ENCODE data around the gene PLIN1.

Gene PLIN1

DNA sequence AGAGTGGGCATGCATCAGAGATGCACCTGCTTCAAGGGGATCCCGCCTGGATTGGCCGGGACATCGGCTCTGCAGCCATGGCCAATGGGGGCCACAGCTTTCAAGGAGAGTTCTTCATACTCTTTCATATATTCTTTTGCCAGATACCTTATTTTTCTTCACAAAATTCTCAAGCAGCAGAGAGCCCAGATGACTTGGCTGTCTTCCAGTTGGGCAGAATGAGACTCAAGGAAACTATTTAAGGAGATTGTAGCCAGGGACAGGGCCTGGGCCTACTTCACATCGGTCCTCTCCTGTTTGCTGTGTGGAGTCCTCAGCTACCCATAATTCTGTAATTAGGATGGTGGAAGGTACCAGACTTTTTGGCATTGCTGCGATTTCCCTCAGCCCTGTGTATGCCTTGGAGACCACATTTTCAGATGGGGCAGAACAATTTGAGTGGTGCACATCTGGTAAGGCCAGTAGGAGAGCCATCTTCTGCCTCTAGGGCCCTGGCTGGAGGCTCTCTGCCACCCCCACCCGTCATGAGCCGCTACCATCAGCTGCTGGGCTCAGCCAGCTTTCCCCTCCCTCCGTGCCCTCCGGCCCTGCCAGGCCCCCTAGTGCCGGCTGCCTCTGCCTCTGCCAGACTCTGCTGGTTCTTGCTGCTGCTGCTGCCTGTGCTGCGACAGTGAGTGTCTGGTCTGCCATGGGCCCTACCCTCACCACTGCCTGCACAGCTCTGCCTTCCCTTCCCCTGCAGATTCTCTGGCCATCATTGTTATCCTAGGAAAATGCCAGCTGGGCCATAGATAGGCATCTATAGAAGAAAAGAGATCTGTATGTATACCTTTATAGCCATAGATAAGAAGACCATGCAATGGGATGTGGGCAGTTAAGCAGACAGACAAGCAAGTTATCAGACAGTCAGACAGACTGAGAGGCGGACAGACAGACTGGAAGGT lies 6.7 kb downstream of the PLIN1 start:
- H3K36me3 ChIP-seq (ENCODE audit: control insufficient read depth in 2 of 2, insufficient read depth in 1 of 2, low read length in 2 of 2): no peaks in the 10 kb centered on the region
- no peak overlapping the region for H3K4me3 ChIP-seq (ENCODE audit: low read depth, low read length)
- no peak overlapping the region for H3K27ac ChIP-seq (ENCODE audit: extremely low read depth, low read depth, low read length)
- CTCF ChIA-PET: interaction anchor here (0.5 to 5.0 kb wide), 13 partner anchors 9 to 97 kb away, joined by 3 to 31 read pairs (median 4); partner anchors contain the start of gene TICRR
- no peaks in the 10 kb centered on the region for H3K4me1 ChIP-seq (ENCODE audit: control insufficient read depth, insufficient read depth, low read length)
- TF ChIP-seq ZNF335 (tag by site-specific recombination; conservative IDR thresholded peaks at IDR 0.05): peak; percentile 43; the same call in 1 of the 2 replicates
- TF ChIP-seq ZNF645 (tag by site-specific recombination; IDR thresholded peaks at IDR 0.05): no peak
- TF ChIP-seq ZNF791 (tag by site-specific recombination; IDR thresholded peaks at IDR 0.05): no peak
- POLR2A ChIA-PET: no interaction called here
- H3K9me3 ChIP-seq (ENCODE audit: control insufficient read depth, insufficient read depth, low read depth, low read length): no peaks in the 10 kb centered on the region

GRCh38 chr15:89671687-89672086 lies 7.5 kb downstream of the PLIN1 start:
- ChIA-PET CTCF (interaction anchor here (0.6 to 5.0 kb wide), 3 partner anchors 9 to 377 kb away, joined by 3 to 31 read pairs (median 6); no protein-coding TSS in a partner anchor), POLR2A (no interaction called here)
- no peaks in the 10 kb centered on the region for H3K36me3 ChIP-seq (ENCODE audit: control insufficient read depth in 2 of 2, insufficient read depth in 1 of 2, low read length in 2 of 2)
- H3K4me1 ChIP-seq (ENCODE audit: control insufficient read depth, insufficient read depth, low read length): no peaks in the 10 kb centered on the region
- TF ChIP-seq ZNF555 (tag by site-specific recombination; conservative IDR thresholded peaks at IDR 0.05): no peak
- no peak for TF ChIP-seq ZNF660 (tag by site-specific recombination; IDR thresholded peaks at IDR 0.05)
- no peak for TF ChIP-seq ZNF561 (tag by site-specific recombination; IDR thresholded peaks at IDR 0.05; ENCODE audit: borderline replicate concordance)
- no peak for TF ChIP-seq ZNF341 (tag by site-specific recombination; IDR thresholded peaks at IDR 0.05; ENCODE audit: low read depth)
- no peak for TF ChIP-seq ZNF791 (tag by site-specific recombination; IDR thresholded peaks at IDR 0.05)
- no peak for TF ChIP-seq ZNF394 (tag by site-specific recombination; IDR thresholded peaks at IDR 0.05; ENCODE audit: borderline replicate concordance)
- TF ChIP-seq KLF8 (tag by site-specific recombination; IDR thresholded peaks at IDR 0.05): no peak
- no peak for TF ChIP-seq SETDB1 (IDR thresholded peaks at IDR 0.05; ENCODE audit: insufficient read length, low read length)
- no peak for TF ChIP-seq ZNF600 (tag by site-specific recombination; IDR thresholded peaks at IDR 0.05)
- TF ChIP-seq ZNF639 (tag by site-specific recombination; IDR thresholded peaks at IDR 0.05): no peak
- TF ChIP-seq ZNF473 (tag by site-specific recombination; IDR thresholded peaks at IDR 0.05): no peak
- no peak for TF ChIP-seq ZNF776 (tag by site-specific recombination; IDR thresholded peaks at IDR 0.05; ENCODE audit: borderline replicate concordance)
- no peak for TF ChIP-seq ZBTB8A (tag by site-specific recombination; IDR thresholded peaks at IDR 0.05)
- TF ChIP-seq ZNF184 (tag by site-specific recombination; IDR thresholded peaks at IDR 0.05): no peak
- TF ChIP-seq ZNF248 (tag by site-specific recombination; IDR thresholded peaks at IDR 0.05): no peak
- H3K4me3 ChIP-seq (ENCODE audit: low read depth, low read length): no peak overlapping the region
- no peaks in the 10 kb centered on the region for H3K9me3 ChIP-seq (ENCODE audit: control insufficient read depth, insufficient read depth, low read depth, low read length)
- no peak overlapping the region for H3K27ac ChIP-seq (ENCODE audit: extremely low read depth, low read depth, low read length)

DNA sequence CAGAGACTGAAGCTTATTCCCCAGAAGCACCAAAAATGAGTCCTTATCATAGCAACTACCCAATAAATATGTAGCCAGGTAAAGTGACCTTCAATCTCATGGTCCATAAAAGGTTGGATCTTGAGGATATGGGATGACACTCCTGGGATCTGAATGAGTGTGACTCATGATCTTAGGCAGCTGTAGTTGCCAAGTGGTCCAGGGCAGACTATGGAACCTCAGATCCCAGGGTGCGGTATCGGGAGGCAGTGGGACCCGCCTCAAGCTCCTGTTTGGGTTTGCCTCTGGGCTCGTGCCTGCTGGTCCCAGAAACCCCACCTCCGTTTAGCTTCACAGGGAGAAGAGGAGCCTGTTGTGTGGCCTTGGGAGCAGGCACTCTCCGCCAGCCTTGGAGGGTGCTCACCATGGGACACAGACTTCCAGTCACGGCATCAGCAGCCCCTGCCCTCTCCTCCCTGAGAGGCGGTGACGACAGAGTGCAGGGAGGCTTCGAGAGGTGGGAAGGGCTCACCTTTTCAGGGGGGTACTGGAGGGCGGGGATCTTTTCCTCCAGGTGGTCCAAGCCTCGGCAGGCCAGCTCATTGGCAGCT lies 8.1 kb downstream of the PLIN1 start:
- Histone ChIP-seq H3K9me3 (ENCODE audit: control insufficient read depth, insufficient read depth, low read depth, low read length) (no peaks in the 10 kb centered on the region), H3K4me3 (ENCODE audit: low read depth, low read length) (no peak overlapping the region), H3K27ac (ENCODE audit: extremely low read depth, low read depth, low read length) (no peak overlapping the region), H3K36me3 (ENCODE audit: control insufficient read depth in 2 of 2, insufficient read depth in 1 of 2, low read length in 2 of 2) (no peaks in the 10 kb centered on the region), H3K4me1 (ENCODE audit: control insufficient read depth, insufficient read depth, low read length) (no peaks in the 10 kb centered on the region)
- TF ChIP-seq ZNF274 (IDR thresholded peaks at IDR 0.05; ENCODE audit: low read length) (no peak), ZNF274 (tag by site-specific recombination; IDR thresholded peaks at IDR 0.05; ENCODE audit: borderline replicate concordance) (no peak), ZSCAN4 (tag by site-specific recombination; IDR thresholded peaks at IDR 0.05) (no peak), ZBTB7A (tag by site-specific recombination; IDR thresholded peaks at IDR 0.05; ENCODE audit: low read depth) (no peak), ZSCAN30 (tag by site-specific recombination; IDR thresholded peaks at IDR 0.05) (no peak)
- TF ChIP-seq, protein P1, sequence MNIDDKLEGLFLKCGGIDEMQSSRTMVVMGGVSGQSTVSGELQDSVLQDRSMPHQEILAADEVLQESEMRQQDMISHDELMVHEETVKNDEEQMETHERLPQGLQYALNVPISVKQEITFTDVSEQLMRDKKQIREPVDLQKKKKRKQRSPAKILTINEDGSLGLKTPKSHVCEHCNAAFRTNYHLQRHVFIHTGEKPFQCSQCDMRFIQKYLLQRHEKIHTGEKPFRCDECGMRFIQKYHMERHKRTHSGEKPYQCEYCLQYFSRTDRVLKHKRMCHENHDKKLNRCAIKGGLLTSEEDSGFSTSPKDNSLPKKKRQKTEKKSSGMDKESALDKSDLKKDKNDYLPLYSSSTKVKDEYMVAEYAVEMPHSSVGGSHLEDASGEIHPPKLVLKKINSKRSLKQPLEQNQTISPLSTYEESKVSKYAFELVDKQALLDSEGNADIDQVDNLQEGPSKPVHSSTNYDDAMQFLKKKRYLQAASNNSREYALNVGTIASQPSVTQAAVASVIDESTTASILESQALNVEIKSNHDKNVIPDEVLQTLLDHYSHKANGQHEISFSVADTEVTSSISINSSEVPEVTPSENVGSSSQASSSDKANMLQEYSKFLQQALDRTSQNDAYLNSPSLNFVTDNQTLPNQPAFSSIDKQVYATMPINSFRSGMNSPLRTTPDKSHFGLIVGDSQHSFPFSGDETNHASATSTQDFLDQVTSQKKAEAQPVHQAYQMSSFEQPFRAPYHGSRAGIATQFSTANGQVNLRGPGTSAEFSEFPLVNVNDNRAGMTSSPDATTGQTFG (tag by site-specific recombination; IDR thresholded peaks at IDR 0.05; ENCODE audit: borderline replicate concordance): no peak
- CTCF ChIA-PET: interaction anchor here (0.6 to 5.0 kb wide), 7 partner anchors 9 to 1990 kb away, joined by 3 to 31 read pairs (median 3); no protein-coding TSS in a partner anchor
- POLR2A ChIA-PET: no interaction called here
